HuH-7.5 (cell line): Measurements from ENCODE around the gene AFG1L.
"Not testable (repeated sequence)": the region's sequence is repeated elsewhere in the genome, so short reads cannot be mapped to it uniquely, and the experiment has no call there.

Source experiments
- DNase-seq: peaks from one replicate; pipeline ENCODE4 v3.0.0; 2011; ENCODE audit warnings: low spot score

AFG1L gene

GRCh38 chr6:108294727-108295625 is at the start of gene AFG1L:
AFG1L (plus strand) TSS chr6:108295054; CDS start chr6:108295080, 26 bp downstream.
- DNase-seq = peak; percentile 85

GRCh38 chr6:108245095-108245494 is 49.8 kb upstream of the AFG1L start:
- not testable (repeated sequence) for DNase-seq

- no peak for DNase-seq
These were observed 46.8 kb upstream of the AFG1L start for GRCh38 chr6:108247965-108248536.

- DNase-seq = no peak
These were observed 44.5 kb upstream of the AFG1L start for GRCh38 chr6:108250240-108250866.

- no peak for DNase-seq
These were observed 43.6 kb upstream of the AFG1L start for GRCh38 chr6:108251252-108251651.

- DNase-seq = no peak
These were observed 42.8 kb upstream of the AFG1L start for GRCh38 chr6:108252055-108252454.

GRCh38 chr6:108253241-108253640 is 41.6 kb upstream of the AFG1L start:
- DNase-seq = no peak

- no peak for DNase-seq
These were observed 40.1 kb upstream of the AFG1L start for GRCh38 chr6:108254433-108255410.

- DNase-seq = peak; percentile 43
These were observed 34.6 kb upstream of the AFG1L start for GRCh38 chr6:108260126-108260808.

GRCh38 chr6:108260809-108261569 is 33.9 kb upstream of the AFG1L start, which contains the start of gene SNX3:
SNX3 (minus strand) TSS chr6:108261040; CDS start chr6:108260921, 119 bp downstream.
- DNase-seq = peak; percentile 96

GRCh38 chr6:108263371-108263770 is 31.5 kb upstream of the AFG1L start:
- no peak for DNase-seq

GRCh38 chr6:108268845-108269244 is 26.0 kb upstream of the AFG1L start:
- DNase-seq = no peak

- not testable (repeated sequence) for DNase-seq
These were observed 24.9 kb upstream of the AFG1L start for GRCh38 chr6:108269955-108270354.

- no peak for DNase-seq
These were observed 20.3 kb upstream of the AFG1L start for GRCh38 chr6:108274546-108274945.

GRCh38 chr6:108275976-108276375 is 18.9 kb upstream of the AFG1L start:
- DNase-seq = no peak

- no peak for DNase-seq
These were observed 17.6 kb upstream of the AFG1L start for GRCh38 chr6:108277295-108277694.

- no peak for DNase-seq
These were observed 17.0 kb upstream of the AFG1L start for GRCh38 chr6:108277831-108278230.

GRCh38 chr6:108285381-108285780 is 9.5 kb upstream of the AFG1L start:
- DNase-seq = no peak

- DNase-seq = no peak
These were observed 8.5 kb upstream of the AFG1L start for GRCh38 chr6:108286366-108286765.

GRCh38 chr6:108287373-108287772 is 7.5 kb upstream of the AFG1L start:
- no peak for DNase-seq
